ENCODE results near the gene POMT1. TPM values are rescaled to one million over a fixed set of nuclear protein-coding genes. Genes with fewer than 3 reads are reported as not detected.
"Not testable (repeated sequence)": the region's sequence is repeated elsewhere in the genome, so short reads cannot be mapped to it uniquely, and the experiment has no call there.

POMT1 gene, protein sequence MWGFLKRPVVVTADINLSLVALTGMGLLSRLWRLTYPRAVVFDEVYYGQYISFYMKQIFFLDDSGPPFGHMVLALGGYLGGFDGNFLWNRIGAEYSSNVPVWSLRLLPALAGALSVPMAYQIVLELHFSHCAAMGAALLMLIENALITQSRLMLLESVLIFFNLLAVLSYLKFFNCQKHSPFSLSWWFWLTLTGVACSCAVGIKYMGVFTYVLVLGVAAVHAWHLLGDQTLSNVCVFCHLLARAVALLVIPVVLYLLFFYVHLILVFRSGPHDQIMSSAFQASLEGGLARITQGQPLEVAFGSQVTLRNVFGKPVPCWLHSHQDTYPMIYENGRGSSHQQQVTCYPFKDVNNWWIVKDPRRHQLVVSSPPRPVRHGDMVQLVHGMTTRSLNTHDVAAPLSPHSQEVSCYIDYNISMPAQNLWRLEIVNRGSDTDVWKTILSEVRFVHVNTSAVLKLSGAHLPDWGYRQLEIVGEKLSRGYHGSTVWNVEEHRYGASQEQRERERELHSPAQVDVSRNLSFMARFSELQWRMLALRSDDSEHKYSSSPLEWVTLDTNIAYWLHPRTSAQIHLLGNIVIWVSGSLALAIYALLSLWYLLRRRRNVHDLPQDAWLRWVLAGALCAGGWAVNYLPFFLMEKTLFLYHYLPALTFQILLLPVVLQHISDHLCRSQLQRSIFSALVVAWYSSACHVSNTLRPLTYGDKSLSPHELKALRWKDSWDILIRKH
- 10 to 100 TPM; 24.7 to 55.5 (median 27.2) TPM for total RNA-seq

- ATAC-seq (ENCODE audit: low FRiP score in 2 of 2) (peak; percentile 92 to 97), DNase-seq (peak; percentile 86 to 97)
- WGBS, 2 donors, result 0 to 1% methylated on average over 30 to 52 of the region's 83 CpGs
- Histone ChIP-seq H3K27me3 (no peaks in the 10 kb centered on the region), H3K27ac (peak within 1 kb of the TSS; percentile 35 to 85 (median 78)), H3K36me3 (peaks cover 0 to 24% (median 11%) of the 10 kb centered on the region in 4 donors), H3K4me3 (peak within 1 kb of the TSS; percentile 94 to 100 (median 99)), H3K4me1 (peaks cover 21 to 34% (median 24%) of the 10 kb centered on the region in 4 donors), H3K9me3 (no peaks in the 10 kb centered on the region)
- TF ChIP-seq CTCF (IDR thresholded peaks at IDR 0.05) (no peak), POLR2A (IDR thresholded peaks at IDR 0.05) (peak in 1 of 4 donors; percentile 62), POLR2AphosphoS5 (IDR thresholded peaks at IDR 0.05) (peak; percentile 11 to 77)
Measured at GRCh38 chr9:131502781-131503625, at the start of gene POMT1. Gene POMT1, plus strand, starts transcription at chr9:131502918. Its CDS starts 1,301 bp downstream, at chr9:131504219.

GRCh38 chr9:131454028-131454427 is 48.7 kb upstream of the POMT1 start:
- Histone ChIP-seq H3K36me3 (peaks cover 26 to 93% (median 68%) of the 10 kb centered on the region in 4 donors), H3K4me1 (no peaks in the 10 kb centered on the region), H3K27me3 (no peaks in the 10 kb centered on the region), H3K9me3 (no peaks in the 10 kb centered on the region), H3K27ac (no peak overlapping the region), H3K4me3 (no peak overlapping the region)
- ATAC-seq (ENCODE audit: low FRiP score in 2 of 2) (no peak), DNase-seq (no peak)
- TF ChIP-seq POLR2A (IDR thresholded peaks at IDR 0.05), result no peak
- TF ChIP-seq POLR2AphosphoS5 (IDR thresholded peaks at IDR 0.05), result no peak
- no peak for TF ChIP-seq CTCF (IDR thresholded peaks at IDR 0.05)
- TF ChIP-seq EP300 (IDR thresholded peaks at IDR 0.05), result no peak

DNA sequence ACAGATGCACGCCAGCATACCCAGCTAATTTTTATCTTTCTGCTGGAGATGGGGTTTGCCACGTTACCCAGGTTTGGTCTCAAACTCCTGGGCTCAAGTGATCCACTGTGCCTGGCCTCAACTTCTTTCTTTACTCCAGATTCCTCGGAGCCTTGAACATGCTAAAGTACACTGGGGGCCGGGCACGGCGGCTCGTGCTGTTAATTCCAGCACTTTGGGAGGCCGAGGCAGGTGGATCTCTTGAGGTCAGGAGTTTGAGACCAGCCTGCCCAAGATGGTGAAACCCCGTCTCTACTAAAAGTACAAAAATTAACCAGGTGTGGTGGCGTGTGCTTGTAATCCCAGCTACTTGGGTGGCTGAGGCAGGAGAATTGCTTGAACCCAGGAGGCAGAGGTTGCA is 47.1 kb upstream of the POMT1 start:
- H3K4me3 ChIP-seq; H3K27me3 ChIP-seq; ATAC-seq (ENCODE audit: low FRiP score in 2 of 2); H3K9me3 ChIP-seq; H3K4me1 ChIP-seq; H3K27ac ChIP-seq: not testable (repeated sequence)
- 95 to 98% methylated on average over 10 of the region's 10 CpGs for WGBS, 2 donors
- DNase-seq, result peak in 1 of 2 donors; percentile 45
- H3K36me3 ChIP-seq, result peaks cover 28 to 93% (median 76%) of the 10 kb centered on the region in 4 donors

DNA sequence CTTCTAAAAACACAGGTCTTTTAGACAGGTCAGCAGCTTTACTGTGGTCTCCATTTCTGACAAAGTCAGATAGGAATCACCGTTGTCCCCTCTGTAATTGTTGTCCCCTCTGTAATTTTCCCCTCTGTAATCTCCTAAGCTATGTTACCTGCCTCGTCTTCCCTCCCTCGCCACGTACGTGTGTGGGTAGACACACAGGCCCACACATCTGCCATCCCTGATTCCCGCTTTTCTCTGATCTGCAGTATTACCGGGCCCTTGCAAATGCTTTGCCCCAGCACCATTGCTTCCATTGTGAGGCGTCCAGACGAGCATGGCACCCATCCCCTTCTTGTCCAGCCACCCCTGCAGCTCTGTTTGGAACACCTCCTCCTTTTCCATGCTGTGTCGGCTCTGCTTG is 45.0 kb upstream of the POMT1 start:
- WGBS, 2 donors, result 96 to 97% methylated on average over 10 of the region's 10 CpGs
- H3K4me3 ChIP-seq, result no peak overlapping the region
- DNase-seq, result no peak
- H3K9me3 ChIP-seq, result no peaks in the 10 kb centered on the region
- TF ChIP-seq EP300 (IDR thresholded peaks at IDR 0.05) (no peak), POLR2AphosphoS5 (IDR thresholded peaks at IDR 0.05) (no peak), CTCF (IDR thresholded peaks at IDR 0.05) (no peak)
- H3K27ac ChIP-seq, result no peak overlapping the region
- no peaks in the 10 kb centered on the region for H3K27me3 ChIP-seq
- H3K4me1 ChIP-seq, result no peaks in the 10 kb centered on the region
- ATAC-seq (ENCODE audit: low FRiP score in 2 of 2), result no peak
- peaks cover 39 to 93% (median 86%) of the 10 kb centered on the region in 4 donors for H3K36me3 ChIP-seq

DNA sequence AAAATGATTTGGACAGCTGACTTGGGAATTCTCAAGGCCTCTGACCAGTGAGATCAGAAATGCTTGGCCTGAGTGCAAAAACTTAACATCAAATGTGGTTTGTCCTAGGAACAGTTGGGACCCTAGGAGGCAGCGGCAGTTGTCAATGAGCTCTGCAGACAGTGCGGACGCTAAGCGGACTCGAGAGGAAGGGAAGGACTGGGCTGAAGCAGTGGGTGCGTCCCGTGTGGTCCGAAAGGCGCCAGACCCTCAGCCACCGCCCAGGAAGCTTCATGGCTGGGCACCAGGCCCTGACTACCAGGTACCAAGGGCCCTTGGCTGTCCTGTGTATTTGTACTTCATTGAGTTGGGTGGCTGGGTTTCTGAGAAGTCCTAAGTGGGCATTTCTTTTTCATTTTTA is 43.7 kb upstream of the POMT1 start:
- Histone ChIP-seq H3K36me3 (peaks cover 39 to 98% (median 84%) of the 10 kb centered on the region in 4 donors), H3K9me3 (no peaks in the 10 kb centered on the region), H3K4me1 (peaks cover 0 to 7% (median 0%) of the 10 kb centered on the region in 4 donors), H3K27ac (no peak overlapping the region), H3K27me3 (no peaks in the 10 kb centered on the region), H3K4me3 (no peak overlapping the region)
- 91 to 96% methylated on average over 10 of the region's 10 CpGs for WGBS, 2 donors
- TF ChIP-seq POLR2A (IDR thresholded peaks at IDR 0.05), result no peak
- no peak for TF ChIP-seq CTCF (IDR thresholded peaks at IDR 0.05)
- TF ChIP-seq POLR2AphosphoS5 (IDR thresholded peaks at IDR 0.05), result no peak
- TF ChIP-seq EP300 (IDR thresholded peaks at IDR 0.05), result no peak
- DNase-seq (no peak), ATAC-seq (ENCODE audit: low FRiP score in 2 of 2) (no peak)

Measured in upper lobe of left lung (tissue), 6 donors.